Cardiac septum (tissue), 1 donor: Measurements from ENCODE around the gene KRT75. TPM values are rescaled to one million over a fixed set of nuclear protein-coding genes. Genes with fewer than 3 reads are reported as not detected.

Source experiments
- total RNA-seq: library from RNA; stranded (reverse); fragmentation: NEBNext Ultra II Directional; extraction: Animal tissue kit (Norgen Biotek cat#: 25700); gene quantifications from one replicate; pipeline ENCODE4 v1.2.1, GENCODE V29; 2021
- donor health status: DM: no; HTN: no; CAD: no.

Gene KRT75
- total RNA-seq, 1 donor from 2014 or later: not detected

Other genes starting within 250 kb of the KRT75 start
- 1.2 TPM for gene KRT80, start 242.4 kb downstream of the KRT75 start, total RNA-seq
- gene KRT7, start 201.1 kb downstream of the KRT75 start, total RNA-seq: 1.2 TPM
- gene KRT86, start 159.7 kb downstream of the KRT75 start, total RNA-seq: not detected
- gene KRT81, start 142.8 kb downstream of the KRT75 start, total RNA-seq: not detected
- not detected for gene KRT83, start 113.0 kb downstream of the KRT75 start, total RNA-seq
- gene KRT85, start 66.9 kb downstream of the KRT75 start, total RNA-seq: not detected
- gene KRT84, start 48.7 kb downstream of the KRT75 start, total RNA-seq: not detected
- not detected for gene KRT82, start 28.0 kb downstream of the KRT75 start, total RNA-seq
- gene KRT6B, start 17.8 kb upstream of the KRT75 start, total RNA-seq: not detected
- gene KRT6C, start 39.4 kb upstream of the KRT75 start, total RNA-seq: not detected
- not detected for gene KRT6A, start 58.9 kb upstream of the KRT75 start, total RNA-seq
- gene KRT5, start 86.0 kb upstream of the KRT75 start, total RNA-seq: not detected
- gene KRT71, start 118.8 kb upstream of the KRT75 start, total RNA-seq: not detected
- gene KRT74, start 139.5 kb upstream of the KRT75 start, total RNA-seq: not detected
- gene KRT72, start 167.1 kb upstream of the KRT75 start, total RNA-seq: not detected
- not detected for gene KRT73, start 184.2 kb upstream of the KRT75 start, total RNA-seq
- not detected for gene KRT2, start 217.8 kb upstream of the KRT75 start, total RNA-seq
- gene KRT1, start 246.0 kb upstream of the KRT75 start, total RNA-seq: not detected